Transverse colon (tissue), 4 donors: Measurements from ENCODE around the gene KCNK5. TPM values are rescaled to one million over a fixed set of nuclear protein-coding genes. Genes with fewer than 3 reads are reported as not detected.

Source experiments
- DNase-seq: peaks from one replicate; pipeline ENCODE4 v3.0.0-alpha.2; 2019
- H3K27ac ChIP-seq, 4 donors: fragments of 200-600 bp; sonication (generic); 2 replicates each; pipeline ENCODE4 v1.5.1; 2016 to 2018; ENCODE audit warnings: inconsistent platforms in 4 of 4
- H3K27me3 ChIP-seq: fragments of 200-600 bp; sonication (generic); 2 replicates; pipeline ENCODE4 v1.5.1; 2017; ENCODE audit warnings: inconsistent platforms
- H3K36me3 ChIP-seq, 4 donors: fragments of 200-600 bp; sonication (generic); 2 replicates each; pipeline ENCODE4 v1.5.1; 2017 to 2019; ENCODE audit warnings: inconsistent platforms in 4 of 4
- H3K4me1 ChIP-seq, 4 donors: fragments of 200-600 bp; sonication (generic); 2 replicates each; pipeline ENCODE4 v1.5.1; 2017 to 2020; ENCODE audit warnings: inconsistent platforms in 4 of 4
- H3K4me3 ChIP-seq, 4 donors: fragments of 200-600 bp; sonication (generic); 1 replicate in 1 of 4; 2 replicates in 3 of 4; pipeline versions ENCODE4 v1.5.1 to v1.6.1; 2017 to 2019; ENCODE audit warnings: inconsistent platforms in 4 of 4
- H3K9me3 ChIP-seq, 2 donors: fragments of 200-600 bp; sonication (generic); 2 replicates each; pipeline ENCODE4 v1.5.1; 2017 to 2019; ENCODE audit warnings: inconsistent platforms in 2 of 2
- CTCF ChIP-seq, 5 experiments: fragments of 200-600 bp in 3 of 5; fragments of 450-650 bp in 2 of 5; sonication (generic) in 3 of 5; IDR thresholded peaks; 1 replicate in 2 of 5; 2 replicates in 3 of 5; pipeline ENCODE4 v1.5.1; 2016 to 2017; ENCODE audit warnings: antibody characterized with exemption in 5 of 5, inconsistent platforms in 3 of 5, mild to moderate bottlenecking in 2 of 5, moderate library complexity in 1 of 5
- EP300 ChIP-seq: sonication (generic); formaldehyde crosslinking; IDR thresholded peaks from one replicate; pipeline ENCODE4 v1.6.1; 2017; ENCODE audit warnings: antibody characterized with exemption, low read depth
- POLR2A ChIP-seq: fragments of 450-650 bp; IDR thresholded peaks from one replicate; pipeline ENCODE4 v1.6.1; 2016; ENCODE audit warnings: antibody characterized with exemption, mild to moderate bottlenecking, moderate library complexity
- POLR2AphosphoS5 ChIP-seq, 3 donors: sonication (generic); formaldehyde crosslinking; IDR thresholded peaks; one replicate each; pipeline ENCODE4 v1.6.1; 2016; ENCODE audit warnings: antibody characterized with exemption in 3 of 3
- WGBS, 2 donors: methylation state at CpG; one replicate each; pipeline ENCODE4 v1.1.5; 2018; ENCODE audit warnings: low coverage in 1 of 2; 5-methylcytosine and 5-hydroxymethylcytosine counted together
- in situ Hi-C, 4 donors: fragments of 200-750 bp; cut with MboI; loops; one replicate each; pipeline versions ENCODE4 v1.15.0 to v1.15.1; 2017; ENCODE audit warnings: low sequenced_read_pairs in 3 of 4, low pct_ligation_motif_present in 1 of 4, low pct_unique_long_range_greater_than_20kb in 1 of 4
- intact Hi-C: fragments of 100-400 bp; cut with DNase I; formaldehyde crosslinking; loops from one replicate; pipeline ENCODE4 v1.15.1; 2023; ENCODE audit warnings: low total_unique reads
- total RNA-seq, 4 donors: library from RNA; depleted of rRNA; stranded (reverse); fragments of >200 nt; gene quantifications; one replicate each; pipeline ENCODE4 v1.1.0, GENCODE V29; 2016

The KCNK5 gene
- total RNA-seq, 4 donors from 2014 or later, result 9.6 to 86.0 (median 64.5) TPM

GRCh38 chr6:39169448-39170344 is 59.6 kb downstream of the KCNK5 start:
- H3K27me3 ChIP-seq, result peaks cover 3% of the 10 kb centered on the region
- H3K4me3 ChIP-seq, result no peak overlapping the region
- TF ChIP-seq CTCF (IDR thresholded peaks at IDR 0.05) (no peak), POLR2AphosphoS5 (IDR thresholded peaks at IDR 0.05) (peak in 1 of 3 donors; percentile 12), EP300 (no peak), POLR2A (no peak)
- in situ Hi-C loops (loop anchor here in 3 of 4 donors (5.0 to 25.0 kb wide), 3 partner anchors 133 to 307 kb away; no protein-coding TSS in a partner anchor), intact Hi-C loops (no loop called here)
- no peaks in the 10 kb centered on the region for H3K9me3 ChIP-seq
- peak overlapping the region; percentile 30 to 76 (median 67) for H3K27ac ChIP-seq
- peak; percentile 81 for DNase-seq
- H3K4me1 ChIP-seq, result peaks cover 0 to 30% (median 20%) of the 10 kb centered on the region in 4 donors
- no peaks in the 10 kb centered on the region for H3K36me3 ChIP-seq
- WGBS, 2 donors, result 40 to 80% methylated on average over 1 to 14 of the region's 14 CpGs

- no peaks in the 10 kb centered on the region for H3K36me3 ChIP-seq
- no peak overlapping the region for H3K4me3 ChIP-seq
- intact Hi-C loops (loop anchor here (2.0 kb wide), 1 partner anchor 137 kb away; no protein-coding TSS in a partner anchor), in situ Hi-C loops (loop anchor here in 3 of 4 donors (5.0 to 25.0 kb wide), 3 partner anchors 134 to 306 kb away; no protein-coding TSS in a partner anchor)
- no peak overlapping the region for H3K27ac ChIP-seq
- TF ChIP-seq POLR2AphosphoS5 (IDR thresholded peaks at IDR 0.05), result no peak
- TF ChIP-seq EP300, result no peak
- no peak for TF ChIP-seq POLR2A
- TF ChIP-seq CTCF (IDR thresholded peaks at IDR 0.05), result no peak
- H3K9me3 ChIP-seq, result no peaks in the 10 kb centered on the region
- H3K27me3 ChIP-seq, result peaks cover 3% of the 10 kb centered on the region
- DNase-seq, result no peak
- 82 to 96% methylated on average over 3 to 10 of the region's 10 CpGs for WGBS, 2 donors
- H3K4me1 ChIP-seq, result peaks cover 0 to 30% (median 20%) of the 10 kb centered on the region in 4 donors
Measured at GRCh38 chr6:39167866-39168625, 61.2 kb downstream of the KCNK5 start.

- in situ Hi-C loops, result loop anchor here in 3 of 4 donors (5.0 to 25.0 kb wide), 3 partner anchors 135 to 305 kb away; no protein-coding TSS in a partner anchor
- no peak for DNase-seq
- intact Hi-C loops, result loop anchor here (2.0 kb wide), 1 partner anchor 137 kb away; no protein-coding TSS in a partner anchor
Measured at GRCh38 chr6:39167321-39167720, 62.0 kb downstream of the KCNK5 start.

More at GRCh38 chr6:39167321-39167720, 62.0 kb downstream of the KCNK5 start:
- Histone ChIP-seq H3K9me3 (no peaks in the 10 kb centered on the region), H3K27me3 (peaks cover 3% of the 10 kb centered on the region), H3K36me3 (no peaks in the 10 kb centered on the region), H3K4me1 (peaks cover 0 to 30% (median 20%) of the 10 kb centered on the region in 4 donors), H3K27ac (no peak overlapping the region), H3K4me3 (no peak overlapping the region)
- WGBS, 2 donors, result 89% methylated on average over 5 of the region's 5 CpGs; no CpG with 5 or more reads in 1 of the 2 donors
- no peak for TF ChIP-seq POLR2A
- TF ChIP-seq EP300, result no peak
- no peak for TF ChIP-seq CTCF (IDR thresholded peaks at IDR 0.05)
- no peak for TF ChIP-seq POLR2AphosphoS5 (IDR thresholded peaks at IDR 0.05)
